Retinal pigment epithelial cell (primary cell): ENCODE measurements around the gene CLMP.
"Not testable (repeated sequence)": the region's sequence is repeated elsewhere in the genome, so short reads cannot be mapped to it uniquely, and the experiment has no call there.

ENCODE experiments used
- DNase-seq: peaks from one replicate; pipeline ENCODE4 v3.0.0-alpha.2; 2010; ENCODE audit warnings: low read depth
- H3K4me3 ChIP-seq: 2 replicates; pipeline ENCODE4 v1.5.1; 2011; ENCODE audit warnings: mild to moderate bottlenecking, low read length, control low read depth, moderate library complexity
- CTCF ChIP-seq: conservative IDR thresholded peaks from 2 replicates; pipeline ENCODE4 v1.5.1; 2011; ENCODE audit warnings: low read depth, low read length, control low read depth, inconsistent platforms

The CLMP gene

GRCh38 chr11:123158033-123159003, 36.7 kb downstream of the CLMP start:
- no peak for TF ChIP-seq CTCF
- DNase-seq = no peak
- H3K4me3 ChIP-seq = no peak overlapping the region

GRCh38 chr11:123152951-123153350, 42.1 kb downstream of the CLMP start:
- no peak for DNase-seq
- H3K4me3 ChIP-seq = no peak overlapping the region
- TF ChIP-seq CTCF = no peak

GRCh38 chr11:123152346-123152745, 42.7 kb downstream of the CLMP start:
- not testable (repeated sequence) for DNase-seq, H3K4me3 ChIP-seq

- no peak overlapping the region for H3K4me3 ChIP-seq
- DNase-seq = no peak
- no peak for TF ChIP-seq CTCF
Measured at GRCh38 chr11:123151796-123152195, 43.3 kb downstream of the CLMP start.

GRCh38 chr11:123151366-123151765, 43.7 kb downstream of the CLMP start:
- TF ChIP-seq CTCF = no peak
- DNase-seq = no peak
- H3K4me3 ChIP-seq = no peak overlapping the region

- no peak overlapping the region for H3K4me3 ChIP-seq
- no peak for TF ChIP-seq CTCF
- no peak for DNase-seq
Measured at GRCh38 chr11:123150882-123151281, 44.2 kb downstream of the CLMP start.

GRCh38 chr11:123148965-123149364, 46.1 kb downstream of the CLMP start:
- TF ChIP-seq CTCF = no peak
- H3K4me3 ChIP-seq = no peak overlapping the region
- DNase-seq = no peak
